Measurements from ENCODE around the gene MED13. TPM values are rescaled to one million over a fixed set of nuclear protein-coding genes. Genes with fewer than 3 reads are reported as not detected.

Gene MED13
- total and polyA plus RNA-seq, 2 experiments from 2014 or later, result 4.6 to 51.6 TPM

- H2AFZ ChIP-seq, result no peak overlapping the region
- WGBS, 2 experiments (ENCODE audit: low coverage in 1 of 2, low lambda C conversion rate in 2 of 2, missing lambda C conversion rate in 2 of 2), result 29 to 39% methylated on average over 1 of the region's 1 CpG
- H3K79me2 ChIP-seq (ENCODE audit: insufficient read depth), result peaks cover 100% of the 10 kb centered on the region
- H3K4me1 ChIP-seq (ENCODE audit: insufficient read depth), result peaks cover 41% of the 10 kb centered on the region
- no peaks in the 10 kb centered on the region for H3K27me3 ChIP-seq (replicated peaks; ENCODE audit: insufficient read depth)
- H3K9ac ChIP-seq, result no peak overlapping the region
- H3K9me3 ChIP-seq (ENCODE audit: low read depth), result no peaks in the 10 kb centered on the region
- 0 out of 2 replicates have a peak overlapping the region, but pooled peaks have one; percentile 7 for H3K27ac ChIP-seq
- TF ChIP-seq EZH2phosphoT487 (IDR thresholded peaks at IDR 0.05; ENCODE audit: insufficient read depth, low read depth) (no peak), EZH2 (IDR thresholded peaks at IDR 0.05; ENCODE audit: insufficient read depth, poor library complexity, severe bottlenecking) (no peak)
- peaks cover 23% of the 10 kb centered on the region; the same call in 1 of the 2 replicates for H3K36me3 ChIP-seq (ENCODE audit: low read depth)
- H3K9me2 ChIP-seq (ENCODE audit: insufficient read depth), result no peaks in the 10 kb centered on the region
- in situ Hi-C loops (cut with MboI), result no loop called here
- no peak for DNase-seq
- peaks cover 20% of the 10 kb centered on the region for H3F3A ChIP-seq (ENCODE audit: insufficient read depth)
- H3K4me3 ChIP-seq, result no peak overlapping the region
- H3K4me2 ChIP-seq (ENCODE audit: unreplicated experiment), result no peak overlapping the region
- H4K20me1 ChIP-seq (ENCODE audit: insufficient read depth), result peaks cover 30% of the 10 kb centered on the region; the same call in 1 of the 2 replicates
Observed at GRCh38 chr17:62057696-62058095, 7.4 kb downstream of the MED13 start.

DNA sequence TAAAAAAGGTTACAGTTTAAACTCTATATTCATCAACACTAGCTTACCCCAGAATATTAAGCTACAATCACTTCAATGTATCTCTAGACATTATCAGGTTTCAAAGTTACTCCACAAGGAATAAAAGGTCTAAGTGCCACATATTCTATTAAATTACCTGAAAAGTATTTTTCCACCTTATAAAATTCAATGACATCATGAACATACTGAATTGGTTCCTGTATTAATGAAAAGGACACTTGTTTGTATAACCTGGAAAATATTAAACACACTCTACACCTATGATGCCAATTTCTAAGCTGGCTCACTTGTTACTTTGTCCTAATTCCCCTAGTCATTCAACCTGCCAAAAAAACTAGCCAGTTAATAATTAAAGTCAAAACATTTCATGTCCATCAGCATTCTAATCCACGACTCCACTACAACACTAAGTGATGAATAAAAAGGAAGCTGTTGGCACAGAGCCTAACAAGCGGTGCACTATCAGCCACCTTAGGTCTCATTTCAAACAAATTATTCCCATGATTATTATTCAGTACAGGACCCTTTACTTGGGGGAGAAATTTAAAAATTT, 12.2 kb downstream of the MED13 start:
- Histone ChIP-seq H3K9ac (no peak overlapping the region), H3K79me2 (ENCODE audit: insufficient read depth) (peaks cover 99% of the 10 kb centered on the region), H2AFZ (no peak overlapping the region), H3K4me3 (no peak overlapping the region), H3K9me3 (ENCODE audit: low read depth) (no peaks in the 10 kb centered on the region), H3F3A (ENCODE audit: insufficient read depth) (peaks cover 20% of the 10 kb centered on the region), H3K27me3 (replicated peaks; ENCODE audit: insufficient read depth) (no peaks in the 10 kb centered on the region), H4K20me1 (ENCODE audit: insufficient read depth) (peaks cover 10% of the 10 kb centered on the region; the same call in 1 of the 2 replicates), H3K36me3 (ENCODE audit: low read depth) (peaks cover 49% of the 10 kb centered on the region), H3K4me1 (ENCODE audit: insufficient read depth) (peaks cover 17% of the 10 kb centered on the region), H3K27ac (no peak overlapping the region), H3K9me2 (ENCODE audit: insufficient read depth) (no peaks in the 10 kb centered on the region), H3K4me2 (ENCODE audit: unreplicated experiment) (no peak overlapping the region)
- in situ Hi-C loops (cut with MboI), result no loop called here
- DNase-seq, result no peak
- 95 to 96% methylated on average over 2 of the region's 2 CpGs for WGBS, 2 experiments (ENCODE audit: low coverage in 1 of 2, low lambda C conversion rate in 2 of 2, missing lambda C conversion rate in 2 of 2)
- TF ChIP-seq EZH2 (IDR thresholded peaks at IDR 0.05; ENCODE audit: insufficient read depth, poor library complexity, severe bottlenecking) (no peak), EZH2phosphoT487 (IDR thresholded peaks at IDR 0.05; ENCODE audit: insufficient read depth, low read depth) (no peak)

DNA sequence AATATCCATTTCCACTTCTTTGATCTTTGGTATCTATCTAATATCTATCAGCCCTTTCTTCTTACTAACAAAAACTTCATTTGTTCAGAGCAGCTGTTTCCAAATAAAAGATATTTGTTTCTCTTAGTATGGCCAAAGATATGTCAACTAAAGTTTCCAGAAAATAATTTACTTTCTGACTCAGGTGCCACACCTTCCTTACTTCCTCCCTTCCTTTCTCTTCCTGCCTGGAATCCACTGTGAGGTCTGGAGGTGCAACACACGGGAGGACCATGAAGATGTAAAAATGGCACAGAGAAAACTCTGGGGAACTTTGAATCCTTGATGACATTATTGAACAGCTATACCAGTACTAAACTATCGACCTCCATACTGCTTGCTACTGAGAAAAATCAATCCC, 14.0 kb downstream of the MED13 start:
- 0 out of 2 replicates have a peak, but pooled peaks cover 2% of the 10 kb centered on the region for H4K20me1 ChIP-seq (ENCODE audit: insufficient read depth)
- 77% methylated on average over 2 of the region's 2 CpGs for WGBS, 2 experiments (ENCODE audit: low coverage in 1 of 2, low lambda C conversion rate in 2 of 2, missing lambda C conversion rate in 2 of 2)

DNA sequence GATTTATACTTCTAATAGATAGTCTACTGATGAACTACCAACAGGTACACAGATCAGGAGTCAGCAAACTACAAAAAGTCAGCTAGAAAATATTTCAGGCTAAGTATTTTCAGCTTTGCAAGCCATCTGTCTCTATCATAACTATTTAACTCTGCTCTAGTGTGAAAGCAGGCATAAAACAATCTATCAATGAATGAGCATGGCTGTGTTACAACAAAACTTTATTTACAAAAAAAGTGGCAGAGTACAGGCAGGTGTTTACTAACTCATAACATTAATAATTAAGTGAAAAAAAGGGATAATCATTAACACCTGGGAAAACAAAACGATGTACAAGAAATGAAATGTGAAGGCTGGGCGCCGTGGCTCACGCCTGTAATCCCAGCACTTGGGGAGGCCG, 15.8 kb downstream of the MED13 start:
- no peaks in the 10 kb centered on the region for H3K4me1 ChIP-seq (ENCODE audit: insufficient read depth)

More for the DNA sequence above, 14.0 kb downstream of the MED13 start:
- H3K4me3 ChIP-seq, result no peak overlapping the region
- no peak for TF ChIP-seq EZH2phosphoT487 (IDR thresholded peaks at IDR 0.05; ENCODE audit: insufficient read depth, low read depth)
- no peak for TF ChIP-seq EZH2 (IDR thresholded peaks at IDR 0.05; ENCODE audit: insufficient read depth, poor library complexity, severe bottlenecking)
- H3K36me3 ChIP-seq (ENCODE audit: low read depth), result peaks cover 54% of the 10 kb centered on the region
- no peak overlapping the region for H2AFZ ChIP-seq
- H3K27ac ChIP-seq, result no peak overlapping the region
- peaks cover 3% of the 10 kb centered on the region for H3F3A ChIP-seq (ENCODE audit: insufficient read depth)
- H3K4me1 ChIP-seq (ENCODE audit: insufficient read depth), result no peaks in the 10 kb centered on the region
- in situ Hi-C loops (cut with MboI), result no loop called here
- no peaks in the 10 kb centered on the region for H3K9me2 ChIP-seq (ENCODE audit: insufficient read depth)
- peaks cover 99% of the 10 kb centered on the region for H3K79me2 ChIP-seq (ENCODE audit: insufficient read depth)
- no peak for DNase-seq
- no peak overlapping the region for H3K4me2 ChIP-seq (ENCODE audit: unreplicated experiment)
- H3K9me3 ChIP-seq (ENCODE audit: low read depth), result no peaks in the 10 kb centered on the region
- no peaks in the 10 kb centered on the region for H3K27me3 ChIP-seq (replicated peaks; ENCODE audit: insufficient read depth)
- H3K9ac ChIP-seq, result no peak overlapping the region

More for the DNA sequence above, 15.8 kb downstream of the MED13 start:
- 0 out of 2 replicates have a peak, but pooled peaks cover 2% of the 10 kb centered on the region for H4K20me1 ChIP-seq (ENCODE audit: insufficient read depth)
- no peak overlapping the region for H3K4me2 ChIP-seq (ENCODE audit: unreplicated experiment)
- 89 to 92% methylated on average over 5 of the region's 5 CpGs for WGBS, 2 experiments (ENCODE audit: low coverage in 1 of 2, low lambda C conversion rate in 2 of 2, missing lambda C conversion rate in 2 of 2)
- no peak overlapping the region for H3K4me3 ChIP-seq
- H3K9ac ChIP-seq, result no peak overlapping the region
- no peaks in the 10 kb centered on the region for H3K27me3 ChIP-seq (replicated peaks; ENCODE audit: insufficient read depth)
- no peaks in the 10 kb centered on the region for H3K9me2 ChIP-seq (ENCODE audit: insufficient read depth)
- peaks cover 55% of the 10 kb centered on the region for H3K36me3 ChIP-seq (ENCODE audit: low read depth)
- no peak overlapping the region for H3K27ac ChIP-seq
- H3F3A ChIP-seq (ENCODE audit: insufficient read depth), result no peaks in the 10 kb centered on the region; the same call in 1 of the 2 replicates
- H3K79me2 ChIP-seq (ENCODE audit: insufficient read depth), result peaks cover 99% of the 10 kb centered on the region
- DNase-seq, result no peak
- no peak for TF ChIP-seq EZH2phosphoT487 (IDR thresholded peaks at IDR 0.05; ENCODE audit: insufficient read depth, low read depth)
- no peak for TF ChIP-seq EZH2 (IDR thresholded peaks at IDR 0.05; ENCODE audit: insufficient read depth, poor library complexity, severe bottlenecking)
- H3K9me3 ChIP-seq (ENCODE audit: low read depth), result no peaks in the 10 kb centered on the region
- no peak overlapping the region for H2AFZ ChIP-seq
- in situ Hi-C loops (cut with MboI), result no loop called here
